Stimulated activated CD8-positive, alpha-beta memory T cell treated with anti-CD3 and anti-CD28 coated beads, Interleukin-12 subunit alpha, Interleukin-12 subunit beta, amount 100 ng/mL, for 24 hours (primary cell): ENCODE data around the gene XRCC6.
"Not testable (repeated sequence)": the region's sequence is repeated elsewhere in the genome, so short reads cannot be mapped to it uniquely, and the experiment has no call there.

Source experiments
- DNase-seq: peaks from one replicate; pipeline ENCODE4 v3.0.0-alpha.2; 2020; ENCODE audit errors: extremely low read depth

The XRCC6 gene

GRCh38 chr22:41686890-41687289 is 65.8 kb downstream of the XRCC6 start:
- DNase-seq: not testable (repeated sequence)

- DNase-seq: no peak
Observed at GRCh38 chr22:41687901-41688364, 66.8 kb downstream of the XRCC6 start.

- DNase-seq: peak; percentile 84
Observed at GRCh38 chr22:41688365-41689211, 67.5 kb downstream of the XRCC6 start, which contains the start of gene SNU13. SNU13 (minus strand) TSS chr22:41688867; CDS start chr22:41688796, 71 bp downstream.

GRCh38 chr22:41690476-41690875 is 69.4 kb downstream of the XRCC6 start:
- no peak for DNase-seq

- no peak for DNase-seq
Observed at GRCh38 chr22:41695211-41695610, 74.1 kb downstream of the XRCC6 start.

- DNase-seq: no peak
Observed at GRCh38 chr22:41696703-41697102, 75.6 kb downstream of the XRCC6 start.

GRCh38 chr22:41697126-41697775 is 76.2 kb downstream of the XRCC6 start:
- peak; percentile 85 for DNase-seq

GRCh38 chr22:41699264-41700107 is 78.4 kb downstream of the XRCC6 start, which contains the start of gene MEI1:
MEI1 (plus strand) TSS chr22:41699503; CDS start chr22:41699539, 36 bp downstream.
- DNase-seq: peak; percentile 75

GRCh38 chr22:41700108-41700364 is 78.9 kb downstream of the XRCC6 start:
- DNase-seq: no peak

- no peak for DNase-seq
Observed at GRCh38 chr22:41702763-41703162, 81.7 kb downstream of the XRCC6 start.

GRCh38 chr22:41709341-41709740 is 88.2 kb downstream of the XRCC6 start:
- no peak for DNase-seq

- DNase-seq: no peak
Observed at GRCh38 chr22:41713004-41713403, 91.9 kb downstream of the XRCC6 start.
